ENCODE results near the gene SUV39H1. TPM values are rescaled to one million over a fixed set of nuclear protein-coding genes. Genes with fewer than 3 reads are reported as not detected.
"Not testable (repeated sequence)": the region's sequence is repeated elsewhere in the genome, so short reads cannot be mapped to it uniquely, and the experiment has no call there.

SUV39H1 gene
- total and polyA plus RNA-seq, 2 of the 13 experiments (the other 11 are each of a cell fraction or from before 2014, with no cell fraction given), result 5.2 to 10.1 TPM

DNA sequence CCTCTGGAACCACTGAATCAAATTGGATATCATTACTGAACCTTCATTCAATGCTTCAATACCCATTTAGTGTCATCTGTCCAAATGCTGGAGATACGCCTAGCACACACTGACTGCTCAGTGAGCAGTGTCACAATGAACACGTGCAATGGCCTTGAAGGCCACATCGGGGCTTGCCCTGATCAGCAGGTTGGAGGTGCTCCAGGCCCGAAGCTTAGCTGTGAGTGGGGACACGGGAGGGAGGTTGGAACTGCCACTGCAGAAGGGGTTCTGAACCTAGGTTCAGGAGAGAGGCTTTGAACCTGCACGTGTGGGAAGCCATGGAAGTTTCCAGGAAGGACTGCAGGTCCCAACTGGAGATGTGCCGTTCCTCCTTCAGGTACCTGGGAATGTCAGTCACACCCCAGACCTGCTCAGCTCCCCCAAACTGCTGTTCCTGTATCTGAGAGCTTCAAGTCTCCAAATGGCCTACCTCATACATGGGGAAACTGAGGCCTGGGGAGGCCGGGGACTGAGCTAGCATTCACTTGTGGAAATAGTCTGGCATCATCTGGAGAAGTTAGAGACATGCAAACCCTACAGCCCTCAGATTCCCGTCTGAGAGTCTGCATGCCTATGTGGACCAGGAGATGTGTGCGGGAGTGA is 14.9 kb upstream of the SUV39H1 start (continued):
- TF ChIP-seq, protein P1, sequence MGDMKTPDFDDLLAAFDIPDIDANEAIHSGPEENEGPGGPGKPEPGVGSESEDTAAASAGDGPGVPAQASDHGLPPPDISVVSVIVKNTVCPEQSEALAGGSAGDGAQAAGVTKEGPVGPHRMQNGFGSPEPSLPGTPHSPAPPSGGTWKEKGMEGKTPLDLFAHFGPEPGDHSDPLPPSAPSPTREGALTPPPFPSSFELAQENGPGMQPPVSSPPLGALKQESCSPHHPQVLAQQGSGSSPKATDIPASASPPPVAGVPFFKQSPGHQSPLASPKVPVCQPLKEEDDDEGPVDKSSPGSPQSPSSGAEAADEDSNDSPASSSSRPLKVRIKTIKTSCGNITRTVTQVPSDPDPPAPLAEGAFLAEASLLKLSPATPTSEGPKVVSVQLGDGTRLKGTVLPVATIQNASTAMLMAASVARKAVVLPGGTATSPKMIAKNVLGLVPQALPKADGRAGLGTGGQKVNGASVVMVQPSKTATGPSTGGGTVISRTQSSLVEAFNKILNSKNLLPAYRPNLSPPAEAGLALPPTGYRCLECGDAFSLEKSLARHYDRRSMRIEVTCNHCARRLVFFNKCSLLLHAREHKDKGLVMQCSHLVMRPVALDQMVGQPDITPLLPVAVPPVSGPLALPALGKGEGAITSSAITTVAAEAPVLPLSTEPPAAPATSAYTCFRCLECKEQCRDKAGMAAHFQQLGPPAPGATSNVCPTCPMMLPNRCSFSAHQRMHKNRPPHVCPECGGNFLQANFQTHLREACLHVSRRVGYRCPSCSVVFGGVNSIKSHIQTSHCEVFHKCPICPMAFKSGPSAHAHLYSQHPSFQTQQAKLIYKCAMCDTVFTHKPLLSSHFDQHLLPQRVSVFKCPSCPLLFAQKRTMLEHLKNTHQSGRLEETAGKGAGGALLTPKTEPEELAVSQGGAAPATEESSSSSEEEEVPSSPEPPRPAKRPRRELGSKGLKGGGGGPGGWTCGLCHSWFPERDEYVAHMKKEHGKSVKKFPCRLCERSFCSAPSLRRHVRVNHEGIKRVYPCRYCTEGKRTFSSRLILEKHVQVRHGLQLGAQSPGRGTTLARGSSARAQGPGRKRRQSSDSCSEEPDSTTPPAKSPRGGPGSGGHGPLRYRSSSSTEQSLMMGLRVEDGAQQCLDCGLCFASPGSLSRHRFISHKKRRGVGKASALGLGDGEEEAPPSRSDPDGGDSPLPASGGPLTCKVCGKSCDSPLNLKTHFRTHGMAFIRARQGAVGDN (CRISPR knock-in tag; IDR thresholded peaks at IDR 0.05), result peak; percentile 29
- TF ChIP-seq ATF1 (CRISPR knock-in tag; IDR thresholded peaks at IDR 0.05), result no peak

DNA sequence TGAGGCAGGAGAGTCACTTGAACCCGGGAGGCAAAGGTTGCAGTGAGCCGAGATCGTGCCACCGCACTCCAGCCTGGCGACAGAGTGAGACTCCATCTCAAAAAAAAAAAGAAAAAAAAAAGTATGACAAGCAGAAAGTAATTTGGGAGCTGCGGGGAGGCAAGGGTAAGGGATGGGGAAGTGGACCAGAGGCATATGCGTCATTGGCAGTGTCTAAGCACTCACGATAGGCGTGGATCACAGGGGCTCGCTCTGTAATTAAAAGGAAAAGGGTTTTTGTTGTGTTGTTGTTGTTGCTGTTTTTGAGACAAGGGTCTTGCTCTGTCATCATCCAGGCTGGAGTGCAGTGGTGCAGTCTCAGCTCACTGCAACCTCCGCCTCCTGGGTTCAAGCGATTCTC is 13.7 kb upstream of the SUV39H1 start:
- intact Hi-C loops (cut with micrococcal nuclease; ENCODE audit: unreplicated experiment), result not testable (repeated sequence)

More for the DNA sequence above, 13.7 kb upstream of the SUV39H1 start:
- H3K4me2 ChIP-seq (ENCODE audit: low read depth, low read length); H3K4me1 ChIP-seq (ENCODE audit: insufficient read depth, low read length); H3K9me3 ChIP-seq (ENCODE audit: low read length); H2AFZ ChIP-seq (ENCODE audit: low read length); BruUV-seq (replicated peaks); DNase-seq (ENCODE audit: low spot score); H3K36me3 ChIP-seq (replicated peaks in 1 of 2; ENCODE audit: control insufficient read depth in 1 of 2, insufficient read depth in 2 of 2, low read length in 2 of 2); H3K27me3 ChIP-seq (ENCODE audit: control insufficient read depth in 1 of 2, insufficient read depth in 2 of 2, low read length in 2 of 2); H3K79me2 ChIP-seq (ENCODE audit: insufficient read depth, low read length); FAIRE-seq; POLR2A ChIA-PET; CTCF ChIA-PET (ENCODE audit: low intra/inter-chr PET ratio, low total read pairs); in situ Hi-C loops (cut with HindIII; ENCODE audit: extremely low pct_ligation_motif_present, low pct_unique_long_range_greater_than_20kb); H3K4me3 ChIP-seq (replicated peaks in 1 of 3; ENCODE audit: insufficient read depth in 1 of 3, low read depth in 2 of 3, low read length in 3 of 3); H3K9ac ChIP-seq (ENCODE audit: insufficient read depth, low read depth, low read length); H3K27ac ChIP-seq (ENCODE audit: extremely low read length, insufficient read depth, low read length); ATAC-seq; H4K20me1 ChIP-seq (ENCODE audit: insufficient read depth, low read length): not testable (repeated sequence)
- WGBS (ENCODE audit: low lambda C conversion rate), result 77% methylated on average over 10 of the region's 12 CpGs
